Stimulated activated CD8-positive, alpha-beta memory T cell treated with anti-CD3 and anti-CD28 coated beads, Interleukin-12 subunit alpha, Interleukin-12 subunit beta, amount 100 ng/mL, for 24 hours (primary cell): ENCODE data around the gene RPS6KA4.

ENCODE experiments used
- DNase-seq: peaks from one replicate; pipeline ENCODE4 v3.0.0-alpha.2; 2020; ENCODE audit errors: extremely low read depth

Gene RPS6KA4

GRCh38 chr11:64419257-64419790, 60.4 kb downstream of the RPS6KA4 start:
- no peak for DNase-seq

- no peak for DNase-seq
These were observed 61.0 kb downstream of the RPS6KA4 start for GRCh38 chr11:64419818-64420485.
